Cardiac septum (tissue), 1 donor: Measurements from ENCODE around the gene F10. TPM values are rescaled to one million over a fixed set of nuclear protein-coding genes. Genes with fewer than 3 reads are reported as not detected.

Experiments used
- DNase-seq: peaks from one replicate; pipeline ENCODE4 v3.0.0-alpha.2; 2020; ENCODE audit warnings: low spot score
- intact Hi-C: fragments of 100-400 bp; cut with DNase I; formaldehyde crosslinking; loops from one replicate; pipeline ENCODE4 v1.14.0; 2022
- total RNA-seq: library from RNA; stranded (reverse); fragmentation: NEBNext Ultra II Directional; extraction: Animal tissue kit (Norgen Biotek cat#: 25700); gene quantifications from one replicate; pipeline ENCODE4 v1.2.1, GENCODE V29; 2021
- donor health status: DM: no; HTN: no; CAD: no.

Gene F10
- total RNA-seq, 1 donor from 2014 or later, result 13.7 TPM

- intact Hi-C loops, result no loop called here
- DNase-seq, result peak; percentile 56
Observed at GRCh38 chr13:113113846-113114271, 8.7 kb upstream of the F10 start.

- peak; percentile 68 for DNase-seq
- intact Hi-C loops, result no loop called here
Observed at GRCh38 chr13:113114511-113115362, 7.9 kb upstream of the F10 start.

DNA sequence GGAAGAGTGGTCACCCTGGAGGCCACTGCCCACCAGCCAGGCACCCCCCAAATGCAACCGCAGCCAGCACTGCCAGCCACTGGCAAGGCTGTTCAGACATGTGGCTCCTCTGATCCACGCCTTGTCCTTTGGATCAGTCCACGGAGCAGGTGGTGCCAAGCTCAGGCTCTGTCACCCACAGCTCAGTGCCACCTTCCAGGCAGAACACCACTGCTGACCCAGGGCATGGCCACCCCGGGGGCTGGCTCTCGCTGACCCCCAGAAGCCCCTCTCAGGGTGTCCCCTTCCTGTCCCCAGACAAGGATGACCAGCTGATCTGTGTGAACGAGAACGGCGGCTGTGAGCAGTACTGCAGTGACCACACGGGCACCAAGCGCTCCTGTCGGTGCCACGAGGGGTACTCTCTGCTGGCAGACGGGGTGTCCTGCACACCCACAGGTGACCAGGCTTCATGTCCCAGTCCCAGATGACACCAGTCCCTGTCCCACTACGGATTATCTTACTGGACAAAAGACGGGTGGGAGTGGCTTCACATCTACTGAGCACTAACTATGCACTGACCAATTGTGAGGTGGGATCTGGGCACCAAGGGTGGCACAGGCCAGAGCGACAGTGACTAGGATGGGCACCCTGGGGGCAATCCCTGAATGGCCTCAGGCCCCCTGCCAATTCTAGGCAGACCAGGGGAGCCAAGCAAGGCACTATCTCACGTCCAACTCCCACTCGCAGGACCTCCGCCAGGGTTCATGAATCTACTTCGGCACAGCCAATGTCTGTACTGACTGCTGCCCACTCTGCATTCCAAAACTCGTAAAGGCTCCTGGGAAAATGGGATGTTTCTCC lies 7.0 kb upstream of the F10 start:
- intact Hi-C loops, result no loop called here
- DNase-seq, result peak; percentile 67

GRCh38 chr13:113116206-113116800 lies 6.3 kb upstream of the F10 start:
- intact Hi-C loops, result no loop called here
- no peak for DNase-seq

DNA sequence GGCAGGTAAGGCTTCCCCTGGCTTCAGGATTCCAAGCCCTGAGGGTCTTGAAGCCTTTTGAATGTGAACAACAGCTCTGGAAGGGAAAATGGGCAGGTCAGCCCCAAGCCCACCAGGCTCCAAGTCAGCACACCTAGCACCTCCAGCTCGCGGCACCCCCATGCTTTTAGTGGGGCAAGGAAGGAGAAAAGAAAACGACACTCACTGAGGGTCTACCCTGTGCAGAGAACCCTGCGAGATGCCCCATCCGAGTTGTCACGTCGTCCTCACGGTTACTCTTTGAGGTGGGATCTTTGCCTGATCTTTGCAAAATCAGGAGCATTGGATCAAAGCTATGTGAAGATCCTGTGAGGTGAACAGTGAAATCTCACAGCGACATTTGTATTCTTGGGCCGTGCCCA lies 5.7 kb upstream of the F10 start:
- DNase-seq, result no peak
- intact Hi-C loops, result no loop called here

DNA sequence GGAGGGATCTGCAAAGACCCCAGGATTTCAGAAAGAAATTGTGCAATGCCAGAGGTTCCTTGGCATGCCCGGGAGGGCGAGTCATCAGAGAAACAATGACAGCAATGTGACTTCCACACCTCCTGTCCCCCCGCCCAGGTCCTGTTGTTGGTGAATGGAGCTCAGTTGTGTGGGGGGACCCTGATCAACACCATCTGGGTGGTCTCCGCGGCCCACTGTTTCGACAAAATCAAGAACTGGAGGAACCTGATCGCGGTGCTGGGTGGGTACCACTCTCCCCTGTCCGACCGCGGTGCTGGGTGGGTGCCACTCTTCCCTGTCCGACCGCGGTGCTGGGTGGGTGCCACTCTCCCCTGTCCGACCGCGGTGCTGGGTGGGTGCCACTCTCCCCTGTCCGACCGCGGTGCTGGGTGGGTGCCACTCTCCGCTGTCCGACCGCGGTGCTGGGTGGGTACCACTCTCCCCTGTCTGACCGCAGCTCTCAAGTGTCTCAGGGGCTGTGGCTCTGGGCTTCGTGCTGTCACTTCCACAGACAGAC lies 5.2 kb upstream of the F10 start:
- intact Hi-C loops, result no loop called here

DNA sequence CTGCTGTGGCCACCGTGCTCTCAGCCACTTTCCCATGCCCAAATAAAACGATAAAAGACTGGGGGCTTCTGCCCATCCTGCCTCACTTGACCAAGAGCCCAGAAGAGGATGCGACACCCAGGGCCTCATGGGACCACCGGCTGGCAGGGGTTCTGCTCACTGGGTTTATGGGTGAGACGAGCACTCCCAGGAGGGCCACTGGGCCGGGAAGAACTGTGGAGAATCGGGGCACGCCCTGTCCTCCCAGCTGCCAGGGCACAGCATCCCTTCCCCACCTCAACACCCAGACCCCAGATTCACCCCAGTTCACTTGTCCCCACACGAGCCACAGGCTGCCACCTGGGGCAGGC lies 4.7 kb upstream of the F10 start:
- intact Hi-C loops, result no loop called here
- no peak for DNase-seq

More for the DNA sequence above, 5.2 kb upstream of the F10 start:
- no peak for DNase-seq

- DNase-seq, result no peak
- intact Hi-C loops, result no loop called here
Observed at GRCh38 chr13:113118261-113119021, 4.2 kb upstream of the F10 start.

GRCh38 chr13:113119166-113119821 lies 3.3 kb upstream of the F10 start:
- DNase-seq, result no peak
- intact Hi-C loops, result no loop called here

- intact Hi-C loops, result no loop called here
- DNase-seq, result no peak
Observed at GRCh38 chr13:113119822-113120189, 2.8 kb upstream of the F10 start.

GRCh38 chr13:113120300-113121182 lies 2.1 kb upstream of the F10 start:
- no peak for DNase-seq
- intact Hi-C loops, result no loop called here

GRCh38 chr13:113121183-113121927 lies 1.2 kb upstream of the F10 start:
- no peak for DNase-seq
- intact Hi-C loops, result no loop called here

GRCh38 chr13:113121928-113122471 lies 599 bp upstream of the F10 start:
- DNase-seq, result no peak
- intact Hi-C loops, result no loop called here

DNA sequence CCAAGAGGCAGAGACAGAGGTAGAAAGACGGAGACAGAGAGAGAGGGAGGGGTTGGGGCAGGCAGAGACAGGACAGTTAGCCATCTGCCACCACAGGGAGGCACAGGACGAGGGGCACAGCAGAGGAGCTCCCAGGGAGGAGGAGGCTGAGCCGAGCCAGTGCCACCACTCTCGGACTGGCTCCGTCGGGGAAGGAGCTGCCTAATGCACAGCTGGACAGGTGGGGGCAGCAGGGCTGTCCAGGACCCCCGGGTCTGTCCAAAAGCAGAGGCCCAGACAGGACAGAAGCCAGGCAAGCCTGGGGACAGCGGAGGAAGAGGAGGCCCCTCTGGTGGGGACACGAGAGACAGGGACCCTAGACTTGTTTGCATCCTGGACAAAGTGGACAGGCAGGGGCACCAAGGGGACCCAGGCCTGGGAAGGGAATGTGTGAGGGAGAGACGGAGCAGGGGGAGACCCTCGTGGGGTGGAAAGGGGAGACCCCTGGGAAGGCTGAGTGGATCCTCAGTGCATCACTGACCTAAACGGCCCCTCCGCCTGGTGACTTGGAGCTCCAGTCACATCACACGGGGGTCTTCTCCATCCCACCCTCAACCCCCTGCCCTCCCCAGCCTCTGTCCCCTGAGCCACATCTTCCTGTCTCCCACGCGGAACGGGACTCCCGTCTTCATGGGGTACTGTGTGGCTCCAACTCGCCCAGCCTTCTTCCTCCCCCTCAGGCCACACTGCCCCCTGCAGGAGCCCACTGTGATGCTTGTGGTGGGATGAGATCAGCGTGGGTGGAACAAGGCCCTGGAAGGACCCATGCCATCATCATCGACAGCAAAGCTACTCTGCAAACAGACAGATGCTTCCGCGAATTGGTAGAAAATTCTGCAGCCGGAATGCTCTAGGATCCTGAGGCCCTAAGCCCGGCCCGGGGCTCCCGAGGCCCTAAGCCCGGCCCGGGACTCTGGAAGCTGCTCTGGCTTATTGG lies 915 bp downstream of the F10 start:
- intact Hi-C loops, result no loop called here
- DNase-seq, result peak; percentile 68

DNA sequence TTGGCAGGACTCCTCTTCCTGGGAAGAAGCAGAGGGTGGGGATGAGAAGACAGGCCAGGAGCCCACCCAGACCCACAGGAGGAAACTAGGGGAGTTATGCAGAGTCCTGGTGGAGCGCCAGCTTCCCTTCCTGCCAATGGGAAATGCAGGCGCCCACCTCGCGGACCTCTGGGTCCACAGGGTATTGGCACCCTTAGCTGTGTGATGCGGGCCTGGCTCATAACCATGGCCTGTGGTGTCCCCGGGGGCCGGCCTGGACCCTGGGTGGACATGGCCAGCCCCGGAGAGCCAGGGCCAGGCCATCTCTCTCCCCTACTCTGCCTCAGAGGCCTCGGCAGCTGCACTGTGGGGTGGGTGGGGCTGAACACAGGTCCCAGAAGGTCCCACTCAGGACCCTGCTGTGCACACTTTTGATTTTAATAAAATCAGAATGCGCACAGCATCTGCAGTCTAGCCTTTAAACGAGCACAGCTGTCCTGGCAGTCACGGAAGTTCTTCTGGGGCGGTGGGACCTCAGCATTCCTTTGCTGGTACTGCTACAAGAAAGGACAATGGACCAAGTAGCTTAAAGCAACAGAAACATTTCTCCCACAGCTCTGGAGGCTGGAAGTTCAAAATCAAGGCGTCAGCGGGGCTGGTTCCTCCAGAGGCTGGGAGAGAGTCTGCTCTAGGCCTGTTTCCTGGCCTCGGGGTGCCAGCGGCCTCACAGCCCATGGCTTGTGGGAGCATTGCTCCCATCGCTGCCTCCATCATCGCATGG lies 1.8 kb downstream of the F10 start:
- no peak for DNase-seq
- intact Hi-C loops, result no loop called here
